Pancreas (tissue), 10 donors: ENCODE data around the gene NEK11. TPM values are rescaled to one million over a fixed set of nuclear protein-coding genes. Genes with fewer than 3 reads are reported as not detected.

Source experiments
- ATAC-seq, 4 donors: fragments of 200-7000 bp; cut with Tn5 transposase; one replicate each; pipeline versions ENCODE4 v1.8.0 to v1.9.1; 2020; ENCODE audit warnings: mild to moderate bottlenecking in 4 of 4, moderate library complexity in 4 of 4
- DNase-seq, 6 donors: peaks; one replicate each; pipeline ENCODE4 v3.0.0-alpha.2; 2020
- FAIRE-seq: peaks from 2 replicates; lab custom pipeline; 2012; peaks lifted over from hg19 to GRCh38; lab: Jason Lieb, UNC
- H3K27ac ChIP-seq, 4 donors: fragments of 200-600 bp; sonication (generic); 1 replicate in 3 of 4; 2 replicates in 1 of 4; pipeline versions ENCODE4 v1.5.0 to v1.8.0; 2020
- H3K27me3 ChIP-seq, 4 donors: fragments of 200-600 bp; one replicate each; pipeline ENCODE4 v1.8.0; 2021
- H3K36me3 ChIP-seq, 3 donors: fragments of 200-600 bp; sonication (generic) in 1 of 3; one replicate each; pipeline versions ENCODE4 v1.5.0 to v1.8.0; 2020 to 2021
- H3K4me1 ChIP-seq, 3 donors: fragments of 200-600 bp; one replicate each; pipeline ENCODE4 v1.8.0; 2021
- H3K4me3 ChIP-seq, 4 donors: fragments of 200-600 bp; sonication (generic) in 2 of 4; one replicate each; pipeline versions ENCODE4 v1.5.0 to v1.8.0; 2020 to 2021
- H3K9me3 ChIP-seq, 4 donors: fragments of 200-600 bp; one replicate each; pipeline ENCODE4 v1.8.0; 2021
- CTCF ChIP-seq, 4 donors: fragments of 200-600 bp; sonication (generic) in 3 of 4; IDR thresholded peaks; one replicate each; pipeline versions ENCODE4 v1.5.0 to v1.8.0; 2021; ENCODE audit warnings: antibody characterized with exemption in 4 of 4
- WGBS, 2 donors: extraction: QIAGEN DNeasy Blood & Tissue Kit; methylation state at CpG; one replicate each; pipeline ENCODE4 v1.1.7; 2013; 5-methylcytosine and 5-hydroxymethylcytosine counted together
- intact Hi-C, 3 donors: fragments of 100-400 bp; cut with DNase I; formaldehyde crosslinking; loops; one replicate each; pipeline versions ENCODE4 v1.11.1 to v1.14.2; 2022
- polyA plus RNA-seq, 2 donors: library from polyadenylated mRNA; stranded (reverse); fragments of 200-250 nt; gene quantifications; one replicate each; pipeline ENCODE4 v1.2.3, GENCODE V29; 2013
- total RNA-seq, 6 donors: library from RNA; stranded (reverse); fragmentation: NEBNext Ultra II Directional in 4 of 6; extraction: Animal tissue kit (Norgen Biotek cat#: 25700) in 4 of 6; gene quantifications; one replicate each; pipeline versions ENCODE4 v1.2.1 to v1.2.4, GENCODE V29; 2021 to 2023
- donor health status: healthy with polysubstance abuse.
- donor health status: DM: no; HTN: no; CAD: no; lungs with moderate emphysema.
- donor health status: DM: no; HTN: no; CAD: no.
- donor health status: control.
- donor health status: control.
- donor health status: Bipolar disorder and iron deficiency.
- donor health status: DM: yes; HTN: yes; CAD: no.
- donor health status: DM: no; HTN: no; CAD: no.
- donor health status: DM: no; HTN: no; CAD: no.
- donor health status: DM: yes; HTN: yes; CAD: no.

Gene NEK11
- total and polyA plus RNA-seq, 8 donors: 2.1 to 7.2 (median 3.3) TPM

- Histone ChIP-seq H3K27ac (peak overlapping the region in 1 of 4 donors; percentile 9), H3K4me3 (no peak overlapping the region), H3K9me3 (peaks cover 0 to 3% (median 0%) of the 10 kb centered on the region in 4 donors), H3K27me3 (no peaks in the 10 kb centered on the region), H3K4me1 (no peaks in the 10 kb centered on the region), H3K36me3 (no peaks in the 10 kb centered on the region)
- peak in 3 of 4 donors; percentile 15 to 29 (median 18) for ATAC-seq
- no peak for DNase-seq
- no peak for FAIRE-seq
- intact Hi-C loops: no loop called here
- no peak for TF ChIP-seq CTCF (IDR thresholded peaks at IDR 0.05)
- 55 to 68% methylated on average over 2 of the region's 2 CpGs for WGBS, 2 donors
Measured at GRCh38 chr3:131072845-131073244, 46.2 kb downstream of the NEK11 start.

GRCh38 chr3:131075632-131076328 lies 49.1 kb downstream of the NEK11 start:
- Histone ChIP-seq H3K27me3 (no peaks in the 10 kb centered on the region), H3K4me1 (no peaks in the 10 kb centered on the region), H3K36me3 (no peaks in the 10 kb centered on the region), H3K4me3 (no peak overlapping the region), H3K9me3 (peaks cover 0 to 3% (median 0%) of the 10 kb centered on the region in 4 donors), H3K27ac (no peak overlapping the region)
- DNase-seq (no peak), FAIRE-seq (no peak), ATAC-seq (no peak)
- 69 to 72% methylated on average over 4 of the region's 4 CpGs for WGBS, 2 donors
- intact Hi-C loops: no loop called here
- no peak for TF ChIP-seq CTCF (IDR thresholded peaks at IDR 0.05)

- Histone ChIP-seq H3K9me3 (no peaks in the 10 kb centered on the region), H3K4me1 (no peaks in the 10 kb centered on the region), H3K27me3 (no peaks in the 10 kb centered on the region), H3K27ac (no peak overlapping the region), H3K4me3 (no peak overlapping the region), H3K36me3 (no peaks in the 10 kb centered on the region)
- intact Hi-C loops: no loop called here
- DNase-seq (no peak), FAIRE-seq (no peak), ATAC-seq (no peak)
- no peak for TF ChIP-seq CTCF (IDR thresholded peaks at IDR 0.05)
- whole genome bisulfite sequencing, 2 donors: 58% methylated on average over 1 of the region's 1 CpG
Measured at GRCh38 chr3:131077904-131078303, 51.2 kb downstream of the NEK11 start.

GRCh38 chr3:131079086-131079485 lies 52.4 kb downstream of the NEK11 start:
- DNase-seq: no peak
- TF ChIP-seq CTCF (IDR thresholded peaks at IDR 0.05): no peak
- FAIRE-seq: no peak
- no peaks in the 10 kb centered on the region for H3K4me1 ChIP-seq
- no peaks in the 10 kb centered on the region for H3K27me3 ChIP-seq
- H3K4me3 ChIP-seq: no peak overlapping the region
- H3K36me3 ChIP-seq: no peaks in the 10 kb centered on the region
- H3K27ac ChIP-seq: no peak overlapping the region
- H3K9me3 ChIP-seq: no peaks in the 10 kb centered on the region
- ATAC-seq: no peak
- 87 to 94% methylated on average over 1 of the region's 1 CpG for WGBS, 2 donors
- intact Hi-C loops: no loop called here

GRCh38 chr3:131081224-131081623 lies 54.5 kb downstream of the NEK11 start:
- TF ChIP-seq CTCF (IDR thresholded peaks at IDR 0.05): no peak
- no peak overlapping the region for H3K27ac ChIP-seq
- FAIRE-seq: no peak
- intact Hi-C loops: no loop called here
- H3K36me3 ChIP-seq: no peaks in the 10 kb centered on the region
- no peak overlapping the region for H3K4me3 ChIP-seq
- no peaks in the 10 kb centered on the region for H3K27me3 ChIP-seq
- ATAC-seq: no peak
- H3K9me3 ChIP-seq: no peaks in the 10 kb centered on the region
- H3K4me1 ChIP-seq: no peaks in the 10 kb centered on the region
- DNase-seq: no peak
- WGBS, 2 donors: 95 to 99% methylated on average over 1 of the region's 1 CpG
